NCI-H1092 treated with DMSO at 0.1 percent for 48 hours (cell line): ENCODE results near the gene RNMT.
A peak's percentile ranks its signal among the peaks of the same experiment; 100 is the strongest.
"Not testable (repeated sequence)": the region's sequence is repeated elsewhere in the genome, so short reads cannot be mapped to it uniquely, and the experiment has no call there.

ENCODE experiments used
- DNase-seq: peaks from one replicate; lab custom pipeline; 2025; lab: John Stamatoyannopoulos, UW

RNMT gene

DNA sequence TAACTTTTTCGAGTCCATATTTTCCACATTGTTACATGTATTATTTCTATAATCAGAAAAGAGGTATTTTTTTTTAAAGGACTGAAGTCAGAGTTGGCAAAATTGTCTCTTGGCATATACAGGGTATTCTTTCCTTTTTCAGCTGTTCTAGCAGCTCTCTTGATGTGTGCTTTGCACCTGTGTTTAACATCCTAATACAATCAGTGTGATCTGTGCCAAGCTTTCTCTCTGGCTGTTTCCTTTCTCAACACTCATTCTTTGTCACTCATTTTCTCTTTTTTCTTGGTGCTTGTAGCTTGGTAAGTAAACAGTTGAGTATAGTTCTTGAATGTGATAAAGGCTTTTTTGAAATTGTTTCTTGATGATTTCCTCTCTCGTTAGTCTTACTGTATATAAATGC lies 9.2 kb downstream of the RNMT start:
- DNase-seq = no peak

DNA sequence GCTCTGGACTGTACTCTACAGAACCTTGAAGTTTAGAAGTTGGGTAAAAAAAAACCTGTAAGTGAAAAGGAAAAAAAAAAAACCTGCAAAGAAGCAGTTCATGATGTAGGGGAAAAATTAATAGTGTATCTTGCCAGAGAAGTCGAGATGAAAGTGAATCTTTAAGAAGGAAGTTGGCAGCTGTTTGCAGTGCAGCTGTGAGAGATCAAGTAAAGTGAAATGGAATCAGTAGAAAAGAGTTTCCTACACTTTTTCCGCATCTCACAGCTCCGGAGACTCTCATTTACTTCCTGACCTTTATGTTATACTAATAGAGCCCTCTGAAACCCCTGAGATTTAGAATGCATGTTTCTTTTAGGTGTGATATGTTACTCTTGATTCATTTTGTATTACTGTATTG lies 19.2 kb downstream of the RNMT start:
- no peak for DNase-seq

DNA sequence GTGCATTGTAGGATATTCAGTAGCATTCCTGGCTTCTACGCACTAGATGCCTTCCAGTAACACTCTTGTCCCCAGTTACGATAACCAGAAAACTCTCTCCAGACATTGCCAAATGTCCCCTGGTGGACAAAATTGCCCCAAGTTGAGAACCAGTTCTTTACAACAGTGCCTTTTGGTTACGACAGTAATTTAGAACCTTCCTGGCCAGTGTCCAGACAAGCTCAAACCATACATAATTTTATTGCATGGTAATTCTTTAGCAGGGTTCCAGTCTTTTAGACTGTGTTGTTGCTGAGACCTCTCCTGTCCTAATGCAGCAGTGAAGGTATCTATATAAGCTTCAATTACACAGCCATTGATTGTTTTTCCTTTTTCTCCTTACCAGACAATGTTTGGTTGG lies 20.2 kb downstream of the RNMT start:
- DNase-seq = no peak

DNA sequence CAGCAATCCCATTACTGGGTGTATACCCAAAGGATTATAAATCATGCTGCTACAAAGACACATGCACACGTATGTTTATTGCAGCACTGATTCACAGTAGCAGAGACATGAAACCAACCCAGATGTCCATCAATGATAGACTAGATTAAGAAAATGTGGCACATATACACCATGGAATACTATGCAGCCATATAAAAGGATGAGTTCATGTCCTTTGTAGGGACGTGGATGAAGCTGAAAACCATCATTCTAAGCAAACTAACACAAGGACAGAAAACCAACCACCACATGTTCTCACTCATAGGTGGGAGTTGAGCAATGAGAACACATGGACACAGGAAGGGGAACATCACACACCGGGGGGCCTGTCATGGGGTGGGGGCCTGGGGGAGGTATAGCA lies 25.1 kb downstream of the RNMT start:
- not testable (repeated sequence) for DNase-seq

DNA sequence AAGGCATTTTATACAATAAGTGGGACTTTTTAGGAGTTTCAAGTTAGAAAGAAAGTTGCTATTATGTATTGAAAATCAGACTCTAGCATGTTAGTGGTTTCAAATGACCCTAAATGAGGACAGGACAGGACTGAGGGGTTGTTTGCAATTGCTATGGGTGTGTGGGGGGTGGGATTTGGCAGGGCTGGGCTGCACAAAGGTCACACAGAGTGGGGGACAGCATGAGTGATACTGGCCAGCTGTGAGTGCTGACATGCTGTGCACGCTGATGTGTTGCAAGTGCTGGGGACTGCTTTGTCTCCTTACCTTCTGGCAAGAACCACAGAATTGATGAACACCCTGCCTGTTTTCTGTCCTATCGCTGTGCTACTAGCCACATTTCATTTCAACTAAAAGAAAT lies 29.8 kb downstream of the RNMT start:
- no peak for DNase-seq

DNA sequence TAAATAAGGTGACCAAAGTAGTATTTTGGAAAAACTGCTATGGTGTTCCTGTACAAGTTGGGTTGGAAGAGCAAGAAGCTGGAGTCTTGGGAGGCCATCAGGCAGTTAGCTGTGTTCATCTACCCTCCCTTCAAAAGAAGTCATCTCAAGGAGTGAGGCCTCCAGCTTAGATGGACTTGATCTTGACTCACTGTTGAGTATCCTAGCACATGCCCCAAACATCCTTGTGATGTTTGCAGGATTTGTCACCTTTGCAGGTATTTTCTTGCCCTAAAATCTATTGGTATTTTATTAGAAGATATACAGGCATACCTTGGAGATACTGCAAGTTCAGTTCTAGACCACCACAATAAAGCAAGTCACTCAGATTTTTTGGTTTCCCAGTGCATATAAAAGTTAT lies 30.2 kb downstream of the RNMT start:
- DNase-seq = no peak

DNA sequence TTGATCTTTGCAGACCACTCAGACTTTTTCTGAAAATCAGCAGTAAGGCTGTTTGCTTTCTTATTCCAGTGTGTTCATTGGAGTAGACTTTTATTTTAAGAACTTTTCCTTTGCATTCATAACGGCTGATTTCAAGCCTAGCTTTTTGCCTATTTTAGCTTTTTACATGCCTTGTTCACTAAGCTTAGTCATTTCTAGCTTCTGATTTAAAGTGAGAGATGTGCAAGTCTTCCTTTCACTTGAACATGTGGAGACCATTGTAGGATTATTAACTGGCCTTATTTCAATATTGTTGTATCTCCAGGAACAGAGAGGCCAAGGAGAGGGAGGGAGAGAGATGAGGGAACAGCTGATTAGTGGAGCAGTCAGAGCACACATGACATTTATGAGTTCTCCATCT lies 32.1 kb downstream of the RNMT start:
- no peak for DNase-seq

DNA sequence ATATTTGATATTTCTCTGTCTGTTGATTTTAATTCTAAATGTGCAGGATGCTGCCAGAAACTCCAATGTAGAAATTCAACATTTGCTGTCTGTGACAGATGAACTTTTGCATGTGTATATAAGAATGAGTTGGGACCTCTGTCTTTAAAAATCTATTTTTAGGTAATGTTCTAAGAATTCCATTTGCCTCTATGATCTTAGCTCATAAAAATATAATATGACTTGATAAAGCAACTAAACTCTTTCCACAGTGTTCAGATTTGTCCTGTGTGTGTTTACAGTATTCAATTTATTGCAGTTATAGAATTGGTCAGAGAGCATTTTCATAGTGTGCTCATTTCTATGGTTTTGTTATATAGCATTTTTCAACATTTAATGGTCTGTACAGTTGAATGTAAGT lies 33.6 kb downstream of the RNMT start:
- DNase-seq = no peak

DNA sequence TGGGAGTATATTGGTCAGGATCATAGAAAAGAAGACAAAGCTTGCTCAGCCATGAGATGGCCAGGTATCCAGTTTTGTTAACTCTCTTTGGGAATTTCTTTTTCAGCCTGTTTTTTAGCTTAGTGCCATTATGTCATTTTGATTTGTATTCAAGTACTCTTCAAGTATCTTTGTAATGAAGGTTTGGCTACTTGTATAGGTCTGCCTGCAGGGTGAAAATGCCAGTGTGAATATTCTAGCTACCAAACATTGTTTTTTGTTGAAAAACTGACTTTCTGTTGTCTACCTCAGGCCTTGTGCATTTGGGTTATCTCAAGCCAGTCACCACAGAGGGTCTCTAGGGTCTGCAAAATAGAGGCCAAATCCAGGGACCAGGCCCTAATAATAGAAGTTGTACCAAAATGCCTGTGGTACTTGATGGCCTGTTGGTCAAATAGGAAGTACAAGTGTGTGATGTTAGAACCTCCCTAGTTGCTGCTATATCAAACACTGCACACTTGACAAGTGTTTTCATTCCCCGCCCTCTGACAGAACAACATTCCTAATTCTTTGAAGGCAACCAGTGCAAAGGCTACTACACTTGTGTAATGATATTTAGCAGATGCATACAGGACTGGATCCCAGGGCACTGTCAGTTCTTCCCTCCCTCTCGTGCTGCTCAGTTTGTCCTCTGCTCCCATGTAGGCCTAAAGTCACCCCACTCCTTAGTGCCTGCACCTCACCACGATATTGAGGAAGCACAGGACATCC lies 36.4 kb downstream of the RNMT start:
- no peak for DNase-seq

DNA sequence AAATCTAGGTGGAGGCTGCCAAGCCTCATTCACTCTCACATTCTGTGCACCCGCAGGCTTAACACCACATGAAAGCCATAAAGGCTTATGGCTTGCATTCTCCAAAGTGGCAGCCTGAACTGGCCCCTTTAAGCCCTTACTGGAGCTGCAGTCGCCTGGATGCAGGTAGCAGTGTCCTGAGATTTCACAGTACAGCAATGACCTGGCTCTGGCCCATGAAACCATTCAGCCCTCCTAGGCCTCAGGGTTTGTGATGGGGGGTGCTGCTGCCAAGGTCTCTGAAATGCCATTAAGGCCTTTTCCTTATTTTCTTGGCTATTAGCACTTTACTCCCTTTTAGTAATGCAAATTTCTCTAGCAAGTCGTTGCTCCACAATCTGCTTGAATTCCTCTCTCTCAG lies 48.6 kb downstream of the RNMT start:
- no peak for DNase-seq

DNA sequence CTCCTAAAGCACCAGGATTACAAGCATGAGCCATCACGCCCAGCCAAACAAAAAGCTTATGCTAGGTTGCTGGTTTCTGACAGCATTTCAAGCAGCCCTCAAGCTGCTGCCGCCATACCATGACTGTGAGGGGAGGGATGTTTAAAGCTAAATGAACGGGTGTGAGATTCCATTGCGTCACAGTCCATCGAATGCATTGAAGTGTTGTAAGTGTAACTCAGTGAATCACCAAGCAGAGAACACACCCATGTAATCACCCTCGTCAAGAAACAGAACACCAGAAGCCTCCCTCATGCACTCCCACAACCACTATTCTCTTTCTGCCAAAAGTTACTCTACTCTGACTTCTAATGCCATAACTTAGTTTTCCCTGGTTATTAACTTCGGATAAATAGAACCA lies 64.7 kb downstream of the RNMT start:
- no peak for DNase-seq

DNA sequence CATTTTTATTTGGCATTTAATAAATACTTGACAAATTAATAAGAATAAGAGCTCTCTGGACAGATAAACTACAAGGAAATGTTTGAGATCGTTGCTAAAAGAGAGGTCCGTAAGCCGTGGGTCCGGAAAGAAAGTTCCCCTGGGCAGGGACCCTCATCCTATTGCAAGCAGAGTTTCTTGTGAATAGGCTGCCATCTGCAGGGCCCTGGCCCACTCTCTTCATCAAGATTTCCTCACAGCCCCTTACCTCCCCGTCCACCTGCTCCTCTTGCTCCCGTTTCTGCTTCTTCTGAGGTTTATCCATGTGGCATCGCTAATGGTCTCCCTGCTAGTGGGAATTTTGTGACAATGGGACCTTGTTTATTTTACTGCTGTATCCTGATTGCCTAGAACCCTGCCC lies 67.3 kb downstream of the RNMT start:
- DNase-seq = no peak

DNA sequence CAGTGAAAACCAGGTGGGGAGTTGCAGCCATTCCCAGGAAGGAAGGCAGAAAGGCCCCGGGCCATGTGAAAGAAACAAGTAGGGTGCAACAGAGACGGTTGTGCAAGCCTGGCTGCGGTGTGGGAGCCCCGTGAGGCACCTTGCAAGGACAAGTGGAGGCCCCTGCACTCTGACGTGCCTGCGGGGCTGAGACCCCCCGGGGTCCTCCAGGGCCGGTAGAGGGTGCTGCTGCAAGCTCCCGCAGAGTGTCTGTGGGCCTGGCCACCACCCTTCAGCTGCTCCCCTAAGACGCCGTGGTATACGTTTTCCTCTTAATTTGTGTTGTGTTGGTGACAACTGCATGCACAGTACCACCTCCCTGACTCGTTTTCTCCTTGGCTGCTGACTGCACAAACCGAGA lies 70.0 kb downstream of the RNMT start:
- no peak for DNase-seq

DNA sequence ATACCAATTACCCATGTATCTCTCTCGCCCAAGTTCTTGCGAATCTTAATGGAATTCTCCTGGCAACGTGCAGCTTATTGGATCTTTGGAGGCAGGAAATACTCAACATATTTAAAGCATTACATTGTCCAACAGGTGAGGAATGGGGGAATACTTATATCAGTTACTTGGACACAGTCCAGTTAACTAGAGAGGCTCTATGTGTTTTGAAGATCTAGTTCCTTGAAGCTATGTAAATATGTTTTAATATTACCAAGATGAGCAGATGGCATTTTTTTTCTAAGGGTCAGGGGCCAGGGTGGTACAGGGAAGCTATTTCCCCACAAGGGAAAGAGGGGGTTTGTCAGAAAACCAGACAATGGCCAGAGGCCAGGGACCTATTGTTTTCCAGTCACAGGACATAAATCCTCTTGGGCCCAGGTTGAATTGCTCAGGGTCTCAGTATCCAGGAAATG lies 70.7 kb downstream of the RNMT start:
- DNase-seq = no peak

DNA sequence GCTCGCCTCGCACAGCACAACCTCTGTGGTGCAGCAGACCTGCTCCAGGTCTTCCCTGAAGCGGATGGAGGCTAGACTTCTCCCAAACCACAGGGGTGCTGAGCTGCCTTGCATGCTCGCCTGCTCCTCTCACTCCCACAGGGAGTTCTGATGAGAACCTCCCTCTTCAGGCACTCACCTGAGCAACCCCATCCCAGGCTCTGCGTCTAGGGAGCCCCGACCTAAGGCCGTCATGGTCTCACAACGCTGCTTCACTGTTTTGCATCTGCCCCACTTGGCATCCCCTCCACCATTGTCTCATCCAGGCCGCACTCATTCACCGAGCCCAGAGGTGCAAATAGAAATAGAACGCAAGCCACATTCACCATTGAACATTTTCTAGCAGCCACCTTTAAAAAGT lies 72.9 kb downstream of the RNMT start:
- no peak for DNase-seq

DNA sequence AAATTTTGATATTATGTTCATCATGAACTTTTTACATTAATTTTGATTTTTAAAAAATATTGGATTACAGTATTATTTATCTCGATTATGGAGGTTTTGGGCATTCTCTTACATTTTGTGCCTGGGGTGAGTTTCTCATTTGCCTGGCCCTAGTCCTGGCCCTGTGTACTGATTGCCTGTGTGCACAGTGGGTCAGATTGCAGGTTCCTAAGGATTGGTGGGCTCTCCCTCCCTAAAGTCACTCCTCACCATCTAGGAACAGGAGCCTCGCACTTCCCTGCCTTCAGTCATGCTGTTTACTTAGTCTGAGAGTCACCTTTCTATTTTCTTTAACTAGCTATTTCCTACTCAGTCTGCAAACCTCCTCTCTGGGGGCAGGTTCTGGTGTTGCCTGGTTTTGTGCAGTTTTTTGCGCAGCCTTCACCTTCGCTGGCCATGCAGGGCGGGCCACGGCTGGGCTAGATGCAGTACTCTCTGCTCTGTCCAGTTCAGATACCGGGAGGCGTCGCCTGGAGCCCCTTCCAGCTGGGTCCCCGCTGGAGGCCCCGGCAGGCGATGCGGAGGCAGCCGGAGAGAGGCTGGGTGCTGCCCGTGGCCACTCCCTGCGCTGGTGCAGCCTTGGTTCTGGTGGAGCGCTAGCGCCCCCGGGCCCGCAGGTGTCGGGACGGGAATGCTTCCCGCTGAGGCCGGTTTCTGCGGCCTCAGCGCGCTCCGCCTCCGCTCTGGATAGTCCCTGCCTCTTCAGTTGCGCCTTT lies 74.2 kb downstream of the RNMT start:
- peak; percentile 7 for DNase-seq

DNA sequence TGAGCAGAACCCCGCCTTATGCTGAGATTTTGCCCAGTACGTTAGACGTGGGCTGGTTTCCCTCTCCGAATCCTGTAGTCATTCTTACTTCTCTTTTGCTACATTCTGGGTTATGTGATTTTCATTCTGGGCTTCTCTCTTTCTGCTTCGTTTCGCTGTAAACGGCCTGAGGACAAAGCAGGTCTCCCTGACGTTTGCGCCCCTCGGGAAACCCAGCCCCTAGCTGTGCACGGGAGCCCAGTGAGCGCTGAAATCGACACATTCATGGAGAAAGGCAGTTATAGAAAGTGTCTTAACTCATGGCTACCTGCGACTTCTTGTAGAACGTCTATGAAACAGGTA lies 74.8 kb downstream of the RNMT start:
- DNase-seq = no peak

DNA sequence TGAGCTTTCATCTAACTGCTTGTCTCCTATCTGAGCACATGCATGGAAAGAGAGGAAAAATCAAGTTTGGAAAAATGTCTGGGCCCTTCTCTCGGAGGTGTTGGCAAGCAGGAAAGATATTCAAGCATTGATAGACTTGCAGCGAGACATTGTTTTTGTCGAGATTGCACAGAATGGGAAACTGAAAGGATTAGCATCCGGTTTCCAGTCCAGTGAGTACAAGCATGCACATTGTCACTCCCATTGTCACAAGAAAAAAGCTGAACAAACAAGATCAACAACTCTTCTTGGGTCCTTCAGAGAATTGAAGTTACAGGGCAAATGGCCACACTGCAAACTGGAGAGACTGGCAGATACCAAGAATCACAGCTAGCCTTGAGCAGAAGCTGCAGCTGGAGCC lies 77.8 kb downstream of the RNMT start:
- no peak for DNase-seq

DNA sequence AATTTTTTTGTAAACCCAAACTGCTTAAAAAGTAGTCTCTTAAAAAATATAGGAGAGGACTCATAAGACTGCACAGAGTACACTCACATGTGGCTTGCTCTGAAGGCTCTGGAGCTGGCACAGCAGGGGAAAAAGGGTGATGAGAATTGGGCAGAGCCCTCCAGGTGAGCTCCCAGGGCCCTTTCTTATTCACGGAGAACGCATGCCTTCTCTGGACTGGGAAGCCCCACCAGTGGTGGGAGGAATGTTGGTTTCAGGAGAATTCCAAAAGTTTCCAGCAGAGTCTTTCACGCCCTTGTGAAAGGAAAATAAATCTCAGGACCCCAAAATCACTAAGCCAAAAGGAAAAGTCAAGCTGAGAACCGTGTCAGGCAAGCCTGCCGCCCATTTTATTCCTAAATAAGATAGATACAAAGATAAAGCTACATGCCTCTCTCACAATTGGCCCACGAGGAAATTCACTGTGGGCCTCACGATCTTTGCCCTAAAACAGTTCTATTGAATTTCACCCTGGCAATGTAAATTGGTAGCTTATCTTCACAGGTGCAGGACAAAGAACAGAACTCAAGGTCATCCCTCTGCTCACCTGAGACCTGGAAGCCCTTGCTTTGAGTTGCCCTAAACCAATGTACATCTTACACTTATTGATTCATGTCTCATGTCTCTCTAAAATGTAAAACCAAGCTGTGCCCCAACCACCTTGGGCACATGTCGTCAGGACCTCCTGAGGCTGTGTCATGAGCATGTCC lies 82.0 kb downstream of the RNMT start:
- DNase-seq = no peak

DNA sequence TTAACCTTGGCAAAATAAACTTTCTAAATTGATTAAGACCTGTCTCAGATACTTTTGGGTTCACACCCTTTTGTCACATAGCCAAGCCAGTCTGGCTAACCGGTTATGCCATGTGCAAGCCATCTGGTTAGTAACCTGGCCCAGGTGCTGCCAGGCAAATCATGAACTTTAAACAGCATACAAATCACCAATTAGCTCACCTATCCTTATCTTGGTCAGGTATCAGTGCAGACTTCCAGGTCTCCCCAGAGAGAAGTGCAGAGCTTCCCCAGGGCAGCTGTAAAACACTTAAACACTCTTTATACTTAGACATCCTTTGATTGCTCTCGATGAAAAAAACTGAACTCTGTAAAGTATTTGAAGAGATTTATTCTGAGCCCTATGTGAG lies 82.6 kb downstream of the RNMT start:
- DNase-seq = no peak

DNA sequence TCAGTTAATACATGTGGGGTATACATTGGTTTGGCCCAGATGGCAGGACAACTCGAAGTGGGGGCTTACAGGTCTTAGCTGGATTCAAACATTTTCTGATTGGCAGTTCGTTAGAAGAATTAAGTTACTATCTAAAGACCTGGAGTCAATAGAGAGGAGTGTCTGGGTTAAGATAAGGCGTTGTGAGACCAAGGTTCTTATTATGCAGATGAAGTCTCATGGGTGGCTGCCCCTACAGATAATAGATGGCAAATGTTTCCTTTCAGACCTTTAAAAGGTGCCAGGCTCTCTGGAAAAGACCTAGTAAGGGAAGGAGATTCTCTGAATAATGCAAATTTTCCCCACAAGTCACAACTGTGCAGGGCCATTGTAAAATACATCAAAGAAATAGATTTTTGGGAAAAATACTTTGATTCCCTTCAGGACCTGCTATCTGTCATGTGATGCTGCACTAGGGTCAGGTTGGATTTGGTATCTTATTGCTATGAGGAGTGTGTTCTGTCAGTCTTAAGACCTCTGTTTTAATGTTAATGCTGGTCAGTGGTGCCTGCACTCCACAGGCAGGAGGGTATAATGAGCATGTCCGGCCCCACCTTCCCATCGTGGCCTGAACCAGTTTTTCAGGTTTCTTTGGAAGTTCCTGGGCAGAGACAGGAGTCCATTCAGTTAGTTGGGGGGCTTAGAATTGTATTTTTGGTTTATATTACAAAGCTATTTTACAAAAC lies 83.2 kb downstream of the RNMT start:
- DNase-seq = no peak

DNA sequence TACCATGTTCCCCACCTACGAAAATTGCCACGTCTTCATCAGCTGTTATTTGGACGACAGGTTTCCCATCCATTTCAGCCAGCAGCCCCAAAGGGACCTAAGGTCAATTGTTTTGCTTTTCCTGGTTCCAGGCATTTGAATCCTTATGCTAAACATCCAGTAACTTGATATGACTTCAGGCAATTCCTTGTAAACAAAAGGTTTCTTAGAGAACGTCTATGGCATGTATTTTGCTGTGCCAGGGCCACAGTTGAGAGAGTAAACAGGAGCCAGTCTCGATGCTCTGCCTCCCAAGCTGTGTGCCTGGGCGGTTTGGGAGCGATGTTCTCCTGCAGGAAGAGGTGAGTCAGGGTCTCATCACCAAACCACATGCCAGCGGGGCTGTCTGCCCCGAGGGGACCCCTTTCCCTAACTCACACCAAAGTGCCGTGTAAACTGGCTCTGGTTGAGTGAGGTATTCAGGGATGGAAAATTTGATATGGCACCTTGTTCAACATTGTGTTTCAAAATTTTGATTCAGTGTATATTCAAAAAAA lies 84.5 kb downstream of the RNMT start:
- no peak for DNase-seq
